GM10847 (cell line): ENCODE data around the gene KRT83.

ENCODE experiments used
- POLR2A ChIP-seq: IDR thresholded peaks from 2 replicates; pipeline ENCODE4 v1.6.1; 2011; ENCODE audit not compliant: insufficient read length; ENCODE audit errors: extremely low read depth

KRT83 gene

DNA sequence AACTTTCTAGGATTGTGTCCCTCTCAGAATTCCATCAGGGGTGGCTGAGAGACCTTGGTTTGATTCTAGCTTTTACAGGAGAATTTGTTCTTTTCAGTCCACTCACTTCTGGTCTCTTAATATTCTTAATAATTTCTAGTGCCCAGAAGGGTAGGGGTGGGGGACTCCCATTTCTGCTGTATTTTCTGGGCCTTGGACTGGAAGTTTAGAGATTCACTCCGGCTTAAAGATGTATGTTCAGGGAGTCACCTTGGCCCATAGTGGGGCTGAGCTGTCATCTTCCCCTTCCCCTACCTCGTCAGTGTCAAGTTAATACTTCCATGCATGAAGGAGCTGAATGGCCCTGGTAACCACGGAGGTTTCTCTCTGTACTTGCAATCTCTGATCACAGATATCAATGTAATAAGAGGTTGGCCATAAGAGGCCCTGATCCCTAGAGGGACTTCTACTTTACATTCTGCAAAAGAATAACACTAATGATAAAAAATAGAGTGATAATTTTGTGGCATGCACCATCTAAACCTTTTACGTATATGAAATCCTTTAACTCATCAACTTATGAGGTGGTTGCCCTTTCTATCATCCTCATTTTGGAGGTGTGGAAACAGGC lies 36.5 kb downstream of the KRT83 start:
- TF ChIP-seq POLR2A = no peak

DNA sequence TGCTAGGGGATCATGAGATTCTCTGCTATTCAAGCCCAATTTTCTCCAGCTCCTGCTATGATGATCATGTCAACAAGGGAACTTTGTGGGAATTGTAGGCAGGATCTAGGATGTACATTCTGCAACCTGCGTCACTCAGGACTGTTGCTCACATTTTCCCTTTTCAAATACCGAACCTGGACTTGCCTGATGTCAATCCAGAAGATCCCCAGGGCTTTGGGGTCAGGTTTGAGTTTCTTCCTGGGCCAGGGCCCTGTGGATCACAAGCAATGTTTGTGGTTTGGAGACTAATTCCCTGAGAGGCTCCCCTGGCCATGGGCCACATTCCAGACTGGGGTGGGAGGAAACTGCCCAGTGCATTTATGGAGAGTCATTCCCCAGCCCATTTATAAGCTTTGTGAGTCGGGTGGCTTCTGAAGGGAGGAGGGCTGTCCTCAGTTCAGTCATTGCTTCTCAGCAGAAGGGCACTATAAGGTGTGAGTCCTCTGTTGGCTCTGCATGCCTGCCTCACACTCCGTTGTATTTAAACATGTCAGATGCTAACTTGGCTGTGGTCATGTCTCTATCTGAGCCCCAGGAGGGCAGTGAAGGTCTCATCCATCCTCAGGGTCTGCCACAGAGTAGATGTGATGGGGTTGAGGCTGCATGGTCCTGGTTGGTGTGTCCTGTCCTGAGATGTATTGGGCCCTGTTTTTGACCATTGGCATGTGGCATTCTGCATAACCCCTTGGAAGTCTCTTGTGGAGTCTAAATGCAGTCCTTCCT lies 40.2 kb downstream of the KRT83 start:
- TF ChIP-seq POLR2A = no peak

DNA sequence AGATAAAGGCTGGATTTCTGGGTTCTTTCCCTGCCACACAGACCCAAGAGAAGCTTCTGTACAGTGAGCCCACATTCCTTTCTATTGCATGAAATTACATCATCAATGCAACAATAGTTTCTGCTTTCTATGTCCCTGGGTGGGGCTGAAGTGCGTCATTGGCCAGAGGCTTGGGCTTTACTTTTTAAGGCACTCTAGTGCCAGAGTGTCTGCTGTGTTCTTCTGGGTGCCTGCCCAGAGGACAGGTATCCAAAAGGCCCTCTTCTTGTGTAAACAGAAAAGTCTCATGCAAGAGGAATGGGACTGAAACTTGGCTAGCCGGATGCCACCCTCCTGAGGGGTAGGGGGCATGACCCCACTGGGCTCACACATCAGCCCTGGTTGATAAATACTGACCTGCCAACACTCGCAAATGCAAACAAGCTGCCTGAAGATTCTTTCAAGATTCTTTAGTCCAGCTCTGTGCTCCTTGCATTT lies 40.8 kb downstream of the KRT83 start:
- TF ChIP-seq POLR2A = no peak

DNA sequence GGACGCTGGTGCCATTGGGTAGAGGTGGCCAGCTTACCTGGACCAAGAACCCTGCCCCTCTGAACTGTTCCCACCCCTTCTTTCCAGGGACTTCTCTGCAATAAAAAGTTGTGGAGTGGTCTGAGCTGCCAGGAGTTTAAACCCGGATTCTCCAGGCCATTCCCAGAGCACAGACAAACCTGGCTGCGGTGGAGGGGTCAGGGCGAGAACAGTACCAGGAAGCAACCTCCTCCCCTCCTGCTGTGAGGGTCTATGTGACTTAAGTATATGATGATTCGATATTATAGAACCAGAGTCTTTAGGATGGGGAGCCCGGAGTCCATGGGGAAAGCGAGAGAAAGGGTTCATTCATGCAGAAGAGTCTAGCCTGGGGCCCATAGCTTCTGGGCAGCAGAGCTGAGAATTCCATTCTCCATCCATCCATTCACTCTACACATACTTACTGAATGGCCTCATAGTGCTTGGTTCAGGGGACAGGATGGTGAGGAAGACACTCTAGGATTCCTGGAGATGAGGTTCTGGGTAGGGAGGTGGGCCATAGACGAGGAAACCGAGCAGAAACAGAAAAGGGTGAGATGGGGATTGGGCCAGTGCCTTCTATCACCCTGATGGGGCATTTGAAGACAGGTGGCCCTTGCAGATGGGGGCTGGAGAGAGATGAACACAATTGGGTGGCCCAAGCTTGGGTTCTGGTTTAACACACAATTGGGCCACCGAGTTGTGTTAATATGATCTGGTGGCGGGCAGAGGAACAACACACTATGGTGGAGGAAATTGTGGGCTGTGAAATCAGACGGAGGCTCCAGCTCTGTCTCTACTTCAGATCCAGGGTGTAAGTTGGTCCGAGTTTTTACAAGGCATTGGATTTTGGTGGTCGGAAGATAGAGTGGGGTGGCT lies 41.5 kb downstream of the KRT83 start:
- TF ChIP-seq POLR2A = no peak

DNA sequence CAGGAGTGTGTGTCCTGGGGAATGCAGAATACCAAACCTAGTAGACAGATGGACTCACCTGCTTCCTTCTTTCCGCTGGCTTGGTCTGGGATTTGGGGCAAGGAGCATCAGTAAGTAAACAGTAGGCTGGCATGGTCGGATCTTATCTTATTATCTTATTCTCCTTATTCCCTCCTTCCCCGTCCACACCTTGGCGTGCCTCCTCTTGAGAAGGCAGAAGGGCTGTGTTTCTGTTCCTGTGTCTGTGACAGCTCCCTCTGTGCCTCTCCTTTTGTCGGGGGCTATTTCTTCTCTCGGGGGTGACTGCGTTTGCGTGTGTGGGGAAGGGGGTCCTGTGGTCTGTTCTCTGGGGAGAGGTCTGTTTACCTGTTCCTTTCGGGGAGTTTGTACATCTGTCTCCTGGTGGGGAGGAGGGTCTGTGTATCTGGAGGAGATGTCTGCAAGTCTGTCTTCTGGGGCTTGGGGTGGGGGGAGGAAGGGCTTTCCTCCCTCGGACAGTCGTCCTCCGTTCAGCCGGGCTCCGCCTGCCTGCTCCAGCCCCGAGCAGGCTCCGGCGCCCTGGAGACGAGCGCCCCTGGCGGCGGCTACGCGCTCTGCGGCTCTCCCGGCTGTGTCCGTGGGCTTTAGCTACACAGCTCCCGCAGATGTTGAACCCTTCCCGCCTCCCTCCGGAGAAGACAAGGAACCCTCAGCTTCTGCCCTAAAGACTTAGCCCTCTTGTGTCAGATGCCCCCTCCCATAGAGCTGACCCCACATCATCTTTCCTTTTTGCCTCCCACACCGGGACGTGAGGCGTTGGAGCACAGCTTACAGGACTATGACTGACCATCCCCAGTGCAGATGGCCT lies 42.4 kb downstream of the KRT83 start:
- TF ChIP-seq POLR2A = no peak

DNA sequence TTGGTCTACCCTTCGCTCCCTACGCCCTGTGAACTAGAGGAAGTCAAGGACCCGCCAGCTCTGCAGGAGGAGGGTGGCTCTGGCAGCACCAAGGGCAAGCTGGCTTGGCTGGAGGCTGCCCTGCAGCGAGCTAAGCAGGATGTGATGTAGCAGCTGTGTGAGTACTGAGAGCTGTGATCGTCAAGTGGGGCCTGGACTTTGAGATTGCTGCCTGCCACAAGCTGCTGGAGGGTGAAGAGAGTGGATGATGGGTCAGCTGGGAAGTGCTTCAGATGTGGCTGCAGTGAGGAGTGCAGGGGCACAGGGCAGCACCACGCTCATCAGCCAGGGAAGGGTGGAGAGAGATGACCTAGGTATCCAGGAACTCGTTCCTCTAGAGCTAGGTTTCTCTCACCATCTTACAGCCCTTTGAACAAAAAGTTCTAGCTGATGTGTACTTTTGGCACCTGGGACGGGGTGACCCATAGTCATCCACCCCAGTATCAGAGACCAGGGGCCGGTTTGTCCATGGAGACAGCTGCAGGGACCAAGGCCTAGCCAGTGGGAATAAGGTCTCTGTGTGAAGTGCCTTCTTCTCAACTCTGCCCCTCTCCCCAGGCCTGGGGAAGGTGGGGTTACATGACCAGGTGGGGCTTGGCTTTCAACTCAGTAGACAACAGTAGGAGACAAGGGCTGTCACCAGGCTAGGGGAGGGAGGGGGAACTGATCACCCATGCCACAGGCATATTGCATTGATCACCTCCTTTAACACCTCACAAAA lies 43.5 kb downstream of the KRT83 start:
- no peak for TF ChIP-seq POLR2A

DNA sequence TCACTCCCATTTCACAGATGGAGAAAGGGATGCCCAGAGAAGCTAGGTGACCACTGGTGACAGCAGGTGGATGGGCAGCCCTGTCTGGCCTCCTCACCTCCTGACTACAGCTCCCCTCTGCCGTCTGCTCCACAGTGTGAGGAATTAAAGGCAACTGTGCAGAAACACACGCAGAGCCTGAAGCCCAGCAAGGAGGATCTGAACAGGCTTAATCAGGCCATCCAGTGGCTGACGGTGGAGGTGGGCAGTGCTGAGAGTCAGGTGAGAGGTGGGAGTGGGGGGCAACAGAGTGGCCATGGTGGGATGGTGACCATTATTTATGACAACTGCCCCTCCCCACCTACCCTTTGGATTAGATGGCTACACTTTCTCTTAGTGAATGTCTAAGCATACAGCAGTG lies 45.5 kb downstream of the KRT83 start:
- no peak for TF ChIP-seq POLR2A

DNA sequence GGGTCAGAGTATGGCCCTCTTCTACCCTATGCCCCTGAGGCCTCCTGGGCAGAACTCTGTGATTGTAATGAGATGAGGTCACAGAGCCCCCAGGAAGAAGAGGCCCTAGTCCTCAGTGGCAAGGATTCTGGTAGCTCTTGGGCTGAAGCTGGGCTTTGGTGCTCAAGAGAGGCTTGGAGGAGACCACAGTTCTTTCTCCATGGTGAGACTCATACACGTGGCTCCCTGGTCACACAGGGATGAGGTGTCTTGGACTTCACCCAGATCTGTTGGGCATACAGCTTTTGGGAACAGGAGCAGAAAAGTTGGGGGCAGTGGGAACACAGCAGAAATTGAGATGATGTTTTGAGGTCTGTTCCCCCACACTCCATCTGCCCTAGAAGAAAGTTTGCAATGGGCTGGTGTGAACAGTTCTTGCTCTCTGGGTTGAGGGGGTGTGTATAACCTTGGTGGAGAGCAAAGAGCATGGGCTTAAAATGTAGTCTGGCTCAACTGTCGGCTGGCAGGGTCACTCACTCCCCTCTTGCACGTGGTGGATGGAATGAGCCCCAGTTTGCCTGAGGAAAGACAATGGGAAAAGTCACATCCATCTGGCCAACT lies 46.6 kb downstream of the KRT83 start, which contains the start of gene KRT86:
KRT86 (plus strand) TSS at position 125 of the 600 bp plus-strand sequence. CDS start 27,272 bp downstream, outside the sequence.
- no peak for TF ChIP-seq POLR2A

DNA sequence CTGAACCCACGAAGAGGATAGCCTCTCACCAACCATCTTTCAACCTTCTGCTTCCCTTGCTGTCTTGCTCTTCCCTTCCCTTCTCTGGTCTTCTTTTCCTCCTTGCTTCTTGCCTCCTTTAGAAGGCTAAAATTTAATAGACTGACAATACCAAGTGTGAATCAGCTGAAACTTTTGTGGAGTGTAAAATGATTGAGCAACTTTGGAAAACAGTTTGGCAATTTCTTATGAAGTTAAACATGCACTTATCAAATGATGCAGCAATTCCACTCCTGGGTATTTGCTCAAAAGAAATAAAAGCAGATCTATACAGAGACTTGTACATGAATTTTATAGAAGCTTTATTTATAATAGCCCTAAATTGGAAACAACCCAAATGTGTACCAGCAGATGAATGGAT lies 50.0 kb downstream of the KRT83 start:
- TF ChIP-seq POLR2A = no peak

DNA sequence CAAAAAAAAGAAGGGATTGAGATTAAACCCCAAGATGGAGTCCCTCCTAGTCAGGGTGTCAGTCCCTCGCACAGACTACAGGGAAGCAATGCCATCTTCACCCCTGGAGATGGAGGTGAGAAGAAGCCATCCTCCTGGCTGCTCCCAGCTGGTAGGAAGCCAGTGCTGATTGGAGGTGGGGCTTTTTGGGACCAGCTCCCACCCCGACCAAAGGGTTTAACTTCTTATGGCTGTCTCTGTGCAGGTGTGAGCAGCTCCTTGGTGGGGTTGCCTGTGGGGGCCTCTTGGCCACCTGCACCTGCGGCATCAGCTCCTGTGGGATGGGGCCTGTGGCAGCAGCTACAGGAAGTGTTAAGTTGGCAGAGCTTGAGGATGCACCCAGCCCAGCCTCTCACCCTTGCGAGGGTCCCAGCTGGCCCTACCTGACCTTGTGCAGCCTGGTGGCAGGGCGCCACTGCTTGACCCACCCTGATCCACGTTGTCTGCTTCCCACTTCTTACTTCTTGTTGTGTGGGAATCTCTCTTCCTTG lies 50.6 kb downstream of the KRT83 start:
- no peak for TF ChIP-seq POLR2A

DNA sequence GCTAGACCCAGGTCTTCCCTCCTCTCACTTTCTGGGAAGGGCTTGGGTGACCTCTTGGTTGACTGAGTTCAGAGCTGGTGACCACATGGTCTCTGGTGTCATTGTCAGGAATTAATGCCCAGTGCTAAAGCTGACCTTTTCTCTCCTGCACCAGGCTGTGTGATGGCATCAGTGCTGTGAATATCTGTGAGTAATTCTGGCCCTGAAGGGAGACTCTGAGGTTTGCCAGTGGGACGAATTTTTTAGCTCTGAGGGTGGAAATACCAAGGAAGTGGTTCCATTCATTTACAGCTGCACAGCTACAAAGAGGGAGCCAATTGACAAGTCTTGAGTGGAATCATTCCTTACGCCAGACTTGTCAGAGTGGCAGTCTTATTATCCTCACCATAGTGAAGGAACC lies 53.0 kb downstream of the KRT83 start:
- no peak for TF ChIP-seq POLR2A

DNA sequence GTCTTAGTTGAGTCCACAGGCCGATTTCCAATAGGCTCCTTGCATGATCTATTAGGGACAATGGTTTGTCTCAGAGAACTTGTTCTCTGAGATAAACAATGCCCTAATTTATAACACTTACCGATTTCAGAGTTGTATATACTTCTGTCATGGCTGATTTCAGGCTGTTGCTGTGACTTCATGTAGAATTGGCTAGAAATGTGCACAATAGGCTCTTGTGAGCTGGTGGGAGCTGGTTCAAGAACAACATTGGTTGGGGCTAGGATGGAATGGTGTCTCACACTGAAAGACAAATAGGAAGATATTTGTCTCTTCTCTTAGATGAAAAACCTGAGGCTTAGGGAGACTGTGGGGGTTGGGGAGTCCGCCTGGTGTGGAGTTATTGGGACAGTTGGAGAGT lies 53.5 kb downstream of the KRT83 start:
- no peak for TF ChIP-seq POLR2A

DNA sequence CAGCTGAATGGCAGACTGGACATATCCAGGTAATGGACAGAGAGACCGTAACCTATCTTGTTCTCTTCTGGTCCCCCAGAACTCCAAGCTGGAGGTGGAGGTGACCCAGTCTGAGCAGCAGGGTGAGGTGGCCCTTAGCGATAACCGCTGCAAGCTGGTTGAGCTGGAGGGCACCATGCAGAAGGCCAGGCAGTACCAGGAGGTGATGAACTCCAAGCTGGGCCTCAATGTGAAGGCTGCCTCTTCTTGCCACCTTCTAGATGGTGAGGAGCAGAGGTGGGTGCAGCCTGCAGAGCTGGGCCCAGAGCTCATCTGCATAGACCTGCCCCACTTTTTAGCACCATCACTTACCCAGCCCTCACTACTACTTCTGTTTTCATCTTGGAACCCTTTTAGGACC lies 53.9 kb downstream of the KRT83 start:
- no peak for TF ChIP-seq POLR2A
